H9 (cell line): Measurements from ENCODE around the gene ASIC3. TPM values are rescaled to one million over a fixed set of nuclear protein-coding genes. Genes with fewer than 3 reads are reported as not detected.

Experiments used
- DNase-seq: peaks from one replicate; pipeline ENCODE4 v3.0.0-alpha.2; 2017
- H2AFZ ChIP-seq: one replicate; pipeline ENCODE4 v1.6.1; 2013; ENCODE audit warnings: mild to moderate bottlenecking, low read length, control low read depth, moderate library complexity
- H2AK5ac ChIP-seq: 2 replicates; pipeline ENCODE4 v1.6.1; 2013; ENCODE audit warnings: low read length, control low read depth, mixed read lengths; ENCODE audit not compliant: insufficient read length
- H2BK120ac ChIP-seq: one replicate; pipeline ENCODE4 v1.6.1; 2013; ENCODE audit warnings: low read depth, mild to moderate bottlenecking, low read length, control low read depth, inconsistent platforms; ENCODE audit not compliant: poor library complexity, severe bottlenecking
- H2BK12ac ChIP-seq: 2 replicates; pipeline ENCODE4 v1.6.1; 2013; ENCODE audit warnings: low read length, control low read depth, mixed read lengths, low read depth; ENCODE audit not compliant: insufficient read length
- H2BK15ac ChIP-seq: 2 replicates; pipeline ENCODE4 v1.6.1; 2013; ENCODE audit warnings: low read depth, low read length, control low read depth
- H2BK20ac ChIP-seq: one replicate; pipeline ENCODE4 v1.6.1; 2013; ENCODE audit warnings: low read depth, mild to moderate bottlenecking, low read length, control low read depth, inconsistent platforms; ENCODE audit not compliant: poor library complexity, severe bottlenecking
- H2BK5ac ChIP-seq: 2 replicates; pipeline ENCODE4 v1.6.1; 2013; ENCODE audit warnings: low read length, control low read depth, mixed read lengths; ENCODE audit not compliant: insufficient read length
- H3K14ac ChIP-seq: 2 replicates; pipeline ENCODE4 v1.6.1; 2013; ENCODE audit warnings: low read length, control low read depth; ENCODE audit not compliant: insufficient read depth
- H3K18ac ChIP-seq: 2 replicates; pipeline ENCODE4 v1.6.1; 2013; ENCODE audit warnings: low read depth, mild to moderate bottlenecking, mixed read lengths, low read length, control low read depth; ENCODE audit not compliant: insufficient read length
- H3K23ac ChIP-seq: 2 replicates; pipeline ENCODE4 v1.6.1; 2013; ENCODE audit warnings: low read length, control low read depth, mixed read lengths, low read depth; ENCODE audit not compliant: insufficient read length
- H3K23me2 ChIP-seq: 2 replicates; pipeline ENCODE4 v1.6.1; 2013; ENCODE audit warnings: low read depth, mild to moderate bottlenecking, mixed read lengths, low read length, control low read depth; ENCODE audit not compliant: insufficient read length, poor library complexity, severe bottlenecking
- H3K27ac ChIP-seq: 2 replicates; pipeline ENCODE4 v1.5.1; 2013; ENCODE audit warnings: low read length, control low read depth, mixed read lengths, low read depth; ENCODE audit not compliant: insufficient read length
- H3K27me3 ChIP-seq: 2 replicates; pipeline ENCODE4 v1.6.1; 2013; ENCODE audit warnings: low read length, control low read depth, inconsistent platforms; ENCODE audit not compliant: insufficient read depth
- H3K4ac ChIP-seq: 2 replicates; pipeline ENCODE4 v1.6.1; 2013; ENCODE audit warnings: low read depth, mild to moderate bottlenecking, control low read depth, inconsistent platforms, low read length, moderate library complexity
- H3K4me1 ChIP-seq: 2 replicates; pipeline ENCODE4 v1.6.1; 2013; ENCODE audit warnings: low read length, control low read depth, inconsistent platforms; ENCODE audit not compliant: insufficient read depth
- H3K4me2 ChIP-seq: 2 replicates; pipeline ENCODE4 v1.6.1; 2013; ENCODE audit warnings: low read length, control low read depth, mixed read lengths; ENCODE audit not compliant: insufficient read length, insufficient read depth
- H3K56ac ChIP-seq: 2 replicates; pipeline ENCODE4 v1.6.1; 2013; ENCODE audit warnings: low read depth, mild to moderate bottlenecking, mixed read lengths, low read length, control low read depth; ENCODE audit not compliant: insufficient read length
- H3K79me1 ChIP-seq: 2 replicates; pipeline ENCODE4 v1.6.1; 2013; ENCODE audit warnings: low read depth, mild to moderate bottlenecking, moderate library complexity, low read length, control low read depth, inconsistent platforms; ENCODE audit not compliant: insufficient read depth, poor library complexity, severe bottlenecking
- H3K79me2 ChIP-seq: 2 replicates; pipeline ENCODE4 v1.6.1; 2013; ENCODE audit warnings: low read length, control low read depth, inconsistent platforms; ENCODE audit not compliant: insufficient read depth
- H3K9ac ChIP-seq: 2 replicates; pipeline ENCODE4 v1.6.1; 2013; ENCODE audit warnings: low read length, control low read depth, mixed read lengths; ENCODE audit not compliant: insufficient read length; ENCODE audit errors: extremely low read depth
- H3K9me3 ChIP-seq: one replicate; pipeline ENCODE4 v1.6.1; 2013; ENCODE audit warnings: low read depth, low read length, inconsistent platforms; ENCODE audit not compliant: control insufficient read depth
- H3T11ph ChIP-seq: one replicate; pipeline ENCODE4 v1.6.1; 2013; ENCODE audit warnings: mild to moderate bottlenecking, low read length, control low read depth, inconsistent platforms
- H4K20me1 ChIP-seq: one replicate; pipeline ENCODE4 v1.6.1; 2013; ENCODE audit not compliant: control insufficient read depth, insufficient read length, insufficient read depth
- H4K5ac ChIP-seq: 2 replicates; pipeline ENCODE4 v1.6.1; 2013; ENCODE audit warnings: low read depth, mild to moderate bottlenecking, mixed read lengths, low read length, control low read depth; ENCODE audit not compliant: insufficient read length
- H4K8ac ChIP-seq: replicated peaks from 2 replicates; pipeline ENCODE4 v1.6.1; 2013; ENCODE audit warnings: low read length, control low read depth, mixed read lengths, low read depth; ENCODE audit not compliant: insufficient read length
- H4K91ac ChIP-seq: 2 replicates; pipeline ENCODE4 v1.6.1; 2013; ENCODE audit warnings: low read depth, mild to moderate bottlenecking, moderate library complexity, mixed read lengths, low read length, control low read depth; ENCODE audit not compliant: insufficient read length
- H3K27ac Mint-ChIP-seq, 3 experiments: 2 replicates in 2 of 3; 3 replicates in 1 of 3; pipeline ENCODE4 v1.8.0; 2020 to 2021; ENCODE audit warnings: mixed read lengths in 3 of 3, mild to moderate bottlenecking in 1 of 3, moderate library complexity in 1 of 3
- H3K27me3 Mint-ChIP-seq: 2 replicates; pipeline ENCODE4 v1.8.0; 2021; ENCODE audit warnings: low read depth, mild to moderate bottlenecking, moderate library complexity, mixed read lengths
- H3K36me3 Mint-ChIP-seq, 3 experiments: 2 replicates in 2 of 3; 3 replicates in 1 of 3; pipeline ENCODE4 v1.8.0; 2020 to 2021; ENCODE audit warnings: low read depth in 3 of 3, mixed read lengths in 3 of 3; ENCODE audit not compliant: insufficient read depth in 1 of 3
- H3K4me1 Mint-ChIP-seq, 2 experiments: 2 replicates each; pipeline ENCODE4 v1.8.0; 2020; ENCODE audit warnings: mixed read lengths in 2 of 2
- H3K4me3 Mint-ChIP-seq, 2 experiments: 2 replicates in 1 of 2; 3 replicates in 1 of 2; pipeline ENCODE4 v1.8.0; 2020 to 2021; ENCODE audit warnings: mild to moderate bottlenecking in 2 of 2, mixed read lengths in 2 of 2, moderate library complexity in 1 of 2
- H3K9me3 Mint-ChIP-seq, 2 experiments: 2 replicates in 1 of 2; 3 replicates in 1 of 2; pipeline ENCODE4 v1.8.0; 2020; ENCODE audit warnings: mild to moderate bottlenecking in 2 of 2, mixed read lengths in 2 of 2, moderate library complexity in 1 of 2
- WGBS: extraction: QIAGEN DNeasy Blood & Tissue Kit; methylation state at CpG from one replicate; pipeline ENCODE4 v1.1.7; 2013; ENCODE audit warnings: missing lambda C conversion rate, low lambda C conversion rate, mixed read lengths; ENCODE audit not compliant: insufficient read length; ENCODE audit errors: extremely low coverage; 5-methylcytosine and 5-hydroxymethylcytosine counted together
- total RNA-seq: library from RNA; stranded (reverse); gene quantifications from 2 replicates; pipeline ENCODE4 v1.2.1, GENCODE V29; 2021
- TF ChIP-seq, protein P1 (sequence below): fragments of 200-600 bp; sonication (generic); conservative IDR thresholded peaks from 3 replicates; pipeline ENCODE4 v1.8.0; 2021; ENCODE audit warnings: antibody characterized with exemption, mild to moderate bottlenecking

Gene ASIC3
- total RNA-seq, 1 experiment from 2014 or later = 1.7 TPM

DNA sequence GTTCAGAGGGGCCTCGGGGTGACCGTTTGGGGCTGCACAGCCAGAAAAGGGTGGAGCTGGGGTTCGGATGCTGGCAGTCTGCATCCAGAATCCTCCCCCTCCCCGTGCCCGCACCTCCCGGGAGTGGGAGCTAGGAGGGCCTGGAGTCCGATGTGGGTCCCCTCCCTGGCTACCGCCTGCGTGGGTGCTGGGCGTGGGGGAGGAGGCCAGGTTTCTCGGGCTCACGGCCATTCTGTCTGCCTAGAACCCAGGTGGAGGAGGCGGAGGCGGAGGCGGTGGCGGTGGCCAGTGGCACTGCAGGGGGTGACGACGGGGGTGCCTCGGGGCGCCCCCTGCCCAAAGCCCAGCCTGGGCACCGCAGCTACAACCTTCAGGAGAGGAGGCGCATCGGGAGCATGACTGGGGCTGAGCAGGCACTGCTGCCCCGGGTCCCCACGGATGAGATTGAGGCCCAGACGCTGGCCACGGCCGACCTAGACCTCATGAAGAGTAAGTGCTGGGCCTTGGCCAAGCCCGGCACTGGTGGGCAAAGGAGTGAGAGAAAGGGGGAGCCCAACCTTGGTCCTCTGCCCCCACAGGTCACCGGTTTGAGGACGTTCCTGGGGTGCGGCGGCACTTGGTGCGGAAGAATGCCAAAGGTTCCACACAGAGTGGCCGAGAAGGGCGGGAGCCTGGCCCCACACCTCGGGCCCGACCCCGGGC is 18.1 kb downstream of the ASIC3 start:
- no peak for DNase-seq
- H3K23me2 ChIP-seq = peaks cover 12% of the 10 kb centered on the region
- no peak overlapping the region for H2BK5ac ChIP-seq
- no peak overlapping the region for H4K8ac ChIP-seq
- H3K4ac ChIP-seq = no peak overlapping the region
- H3T11ph ChIP-seq = no peak overlapping the region
- Mint-ChIP-seq H3K36me3 (peaks cover 36 to 62% (median 57%) of the 10 kb centered on the region in 3 experiments; a peak in 6 of 7 replicates), H3K4me1 (peaks cover 22 to 24% of the 10 kb centered on the region in 2 experiments), H3K27ac (no peak overlapping the region), H3K27me3 (no peaks in the 10 kb centered on the region), H3K4me3 (no peak overlapping the region), H3K9me3 (no peaks in the 10 kb centered on the region; a peak in 2 of 5 replicates)
- no peak overlapping the region for H2BK120ac ChIP-seq
- H2BK12ac ChIP-seq = no peak overlapping the region
- H3K27me3 ChIP-seq = no peaks in the 10 kb centered on the region
- H2BK15ac ChIP-seq = no peak overlapping the region
- no peak overlapping the region for H3K27ac ChIP-seq
- H3K79me1 ChIP-seq = no peaks in the 10 kb centered on the region
- H3K9me3 ChIP-seq = no peaks in the 10 kb centered on the region
- no peak overlapping the region for H2AFZ ChIP-seq
- H4K20me1 ChIP-seq = no peaks in the 10 kb centered on the region
- no peak overlapping the region for H3K56ac ChIP-seq
- no peaks in the 10 kb centered on the region for H3K79me2 ChIP-seq
- H3K23ac ChIP-seq = no peak overlapping the region
- H3K18ac ChIP-seq = no peak overlapping the region
- no peak overlapping the region for H2BK20ac ChIP-seq
- H4K5ac ChIP-seq = no peak overlapping the region
- H3K9ac ChIP-seq = no peak overlapping the region
- WGBS = no CpG with 5 or more reads among the region's 39 CpGs
- H3K14ac ChIP-seq = no peak overlapping the region
- no peaks in the 10 kb centered on the region; the same call in 1 of the 2 replicates for H3K4me1 ChIP-seq
- H3K4me2 ChIP-seq = no peak overlapping the region
- H2AK5ac ChIP-seq = no peak overlapping the region
- H4K91ac ChIP-seq = no peak overlapping the region
- TF ChIP-seq, protein P1, sequence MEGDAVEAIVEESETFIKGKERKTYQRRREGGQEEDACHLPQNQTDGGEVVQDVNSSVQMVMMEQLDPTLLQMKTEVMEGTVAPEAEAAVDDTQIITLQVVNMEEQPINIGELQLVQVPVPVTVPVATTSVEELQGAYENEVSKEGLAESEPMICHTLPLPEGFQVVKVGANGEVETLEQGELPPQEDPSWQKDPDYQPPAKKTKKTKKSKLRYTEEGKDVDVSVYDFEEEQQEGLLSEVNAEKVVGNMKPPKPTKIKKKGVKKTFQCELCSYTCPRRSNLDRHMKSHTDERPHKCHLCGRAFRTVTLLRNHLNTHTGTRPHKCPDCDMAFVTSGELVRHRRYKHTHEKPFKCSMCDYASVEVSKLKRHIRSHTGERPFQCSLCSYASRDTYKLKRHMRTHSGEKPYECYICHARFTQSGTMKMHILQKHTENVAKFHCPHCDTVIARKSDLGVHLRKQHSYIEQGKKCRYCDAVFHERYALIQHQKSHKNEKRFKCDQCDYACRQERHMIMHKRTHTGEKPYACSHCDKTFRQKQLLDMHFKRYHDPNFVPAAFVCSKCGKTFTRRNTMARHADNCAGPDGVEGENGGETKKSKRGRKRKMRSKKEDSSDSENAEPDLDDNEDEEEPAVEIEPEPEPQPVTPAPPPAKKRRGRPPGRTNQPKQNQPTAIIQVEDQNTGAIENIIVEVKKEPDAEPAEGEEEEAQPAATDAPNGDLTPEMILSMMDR = no peak
